ENCODE measurements around the gene HOXB9.
A peak's percentile ranks its signal among the peaks of the same experiment; 100 is the strongest.

The HOXB9 gene

DNA sequence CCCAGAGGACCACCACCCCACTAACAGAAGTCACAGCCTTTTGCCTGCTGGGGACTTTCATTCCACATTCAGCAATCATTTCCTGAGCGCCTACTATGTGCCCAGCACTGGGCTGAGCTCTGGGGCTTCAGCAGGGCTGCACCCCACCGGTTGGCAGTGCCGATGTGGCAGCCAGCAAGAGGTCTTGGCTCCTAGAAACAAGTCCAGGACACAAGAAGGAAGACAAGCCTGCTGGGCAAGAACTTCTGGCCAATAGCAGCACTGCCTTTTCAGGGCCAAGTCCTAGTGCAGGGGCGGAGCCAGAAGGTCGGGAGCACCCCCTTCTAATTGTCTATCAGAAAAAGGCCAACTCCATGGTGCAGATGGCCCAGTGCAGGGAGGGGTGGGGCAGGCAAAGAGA lies 13.0 kb upstream of the HOXB9 start:
- DNase-seq, result no peak

DNA sequence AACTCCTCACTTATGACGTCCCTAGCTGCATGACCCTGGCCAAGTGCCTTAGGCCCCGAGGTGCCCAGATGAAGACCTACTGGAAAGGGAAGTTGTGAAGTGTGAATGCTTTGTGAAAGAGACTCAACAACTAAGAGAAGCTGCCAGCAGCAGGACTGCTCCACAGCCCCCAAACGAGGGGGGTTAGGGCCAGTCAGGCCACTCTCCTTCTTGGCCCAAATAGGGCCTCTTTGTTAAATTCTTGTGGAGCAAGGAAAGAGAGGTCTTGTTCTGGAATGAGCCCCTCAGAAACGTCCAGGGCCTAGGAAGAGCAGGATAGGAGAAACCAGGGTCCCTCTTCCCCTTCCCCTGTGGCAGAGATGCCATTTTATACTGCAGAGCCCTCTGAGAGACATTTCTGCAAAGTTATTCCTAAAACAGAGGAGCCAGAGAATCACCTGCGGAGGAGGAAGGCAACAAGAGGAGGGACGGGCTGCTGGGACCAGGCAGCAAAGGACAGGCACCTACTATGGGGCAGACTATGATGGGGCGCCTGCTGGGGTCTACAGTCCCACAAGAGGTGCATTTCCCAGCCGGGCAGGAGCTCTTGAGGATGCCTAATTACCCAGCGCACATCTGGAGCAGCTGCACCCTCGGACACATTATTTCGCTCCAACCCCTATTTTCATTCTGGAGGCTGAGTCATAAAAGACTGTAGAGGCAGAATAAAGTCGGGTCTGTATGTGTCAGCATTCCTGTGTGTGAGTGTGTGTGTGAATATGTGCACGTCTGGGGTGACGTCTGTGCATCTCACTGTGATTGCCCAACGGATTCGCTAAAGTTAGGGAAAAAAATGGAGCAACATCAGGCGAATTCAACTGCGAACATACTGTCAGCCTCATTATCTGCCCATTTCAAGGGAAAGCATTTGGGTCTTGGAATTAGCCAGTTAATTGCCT lies 11.4 kb upstream of the HOXB9 start:
- no peak for DNase-seq

DNA sequence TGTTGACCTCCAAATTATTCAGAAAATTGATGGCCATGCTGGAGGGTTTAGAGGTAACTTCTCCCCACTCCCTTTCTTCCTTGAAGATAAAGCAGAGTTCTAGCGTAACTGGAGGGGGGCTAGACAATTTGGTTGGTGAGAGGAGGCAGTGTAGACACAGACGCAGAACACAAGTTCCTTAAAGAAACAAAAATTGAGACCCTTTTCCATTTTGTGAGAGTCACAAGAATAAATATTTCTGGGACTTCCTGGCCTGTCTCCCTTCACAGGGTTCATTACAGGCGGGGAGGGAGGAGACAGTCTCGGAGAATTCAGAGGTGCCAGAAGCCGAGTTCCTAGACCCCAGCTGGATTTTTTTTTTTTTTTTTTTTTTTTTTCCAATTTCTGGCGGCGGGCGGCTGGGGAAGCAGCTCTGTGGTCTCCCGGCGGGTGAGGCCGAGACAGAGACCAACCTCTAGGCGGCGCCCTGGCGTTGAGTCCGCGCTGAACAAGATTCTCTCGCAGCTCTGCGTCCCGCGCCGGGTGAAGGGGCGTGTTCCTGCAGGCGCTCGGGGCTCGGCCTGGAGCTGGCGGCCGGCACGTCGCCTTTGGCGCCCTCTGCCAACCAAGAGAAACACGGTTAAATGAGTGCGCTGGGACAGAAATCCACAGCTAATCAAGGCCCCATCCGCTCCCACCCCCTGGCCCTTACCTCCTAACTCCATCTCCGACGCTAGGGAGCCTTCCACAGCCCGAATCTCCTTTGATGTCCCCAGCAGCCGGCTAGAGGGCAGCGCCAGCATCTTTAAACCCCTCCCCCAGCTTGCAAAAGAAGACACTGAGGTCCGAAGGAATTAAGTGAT lies 10.2 kb upstream of the HOXB9 start:
- peak; percentile 88 for DNase-seq

DNA sequence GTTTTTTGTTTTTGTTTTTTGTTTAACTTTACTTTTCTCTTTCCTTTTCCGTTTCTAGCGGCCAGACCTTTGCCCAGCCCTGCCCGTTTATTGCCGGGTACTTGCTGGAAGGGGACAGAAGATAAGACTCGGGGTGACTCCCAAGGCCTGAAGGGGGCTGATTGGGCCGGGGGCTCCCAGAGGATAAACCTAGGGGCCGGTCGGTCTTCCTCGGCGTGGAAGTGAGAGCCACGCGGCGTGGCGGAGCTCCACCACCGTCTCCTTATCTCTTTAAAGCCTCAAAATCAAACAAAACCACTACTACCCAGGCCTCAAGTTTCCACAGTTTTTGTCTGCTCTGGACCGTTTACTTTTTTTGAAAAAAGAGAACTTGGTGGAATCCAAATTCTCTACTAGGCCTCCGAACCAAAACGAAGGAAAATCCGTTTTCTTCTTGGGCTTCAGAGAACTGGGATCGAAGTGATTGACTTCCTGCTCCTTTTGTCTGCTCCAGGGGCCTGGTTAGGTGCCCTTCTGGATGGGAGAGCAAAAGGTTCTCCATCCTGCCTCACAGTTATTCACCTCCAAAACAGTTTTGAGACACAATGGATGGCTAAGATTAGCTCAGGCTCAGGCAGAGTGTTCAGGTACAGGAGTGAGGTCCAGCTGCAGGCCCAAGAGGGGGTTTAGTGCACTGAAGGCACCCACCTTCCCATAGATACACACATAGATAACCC lies 8.5 kb upstream of the HOXB9 start:
- DNase-seq, result peak; percentile 57

DNA sequence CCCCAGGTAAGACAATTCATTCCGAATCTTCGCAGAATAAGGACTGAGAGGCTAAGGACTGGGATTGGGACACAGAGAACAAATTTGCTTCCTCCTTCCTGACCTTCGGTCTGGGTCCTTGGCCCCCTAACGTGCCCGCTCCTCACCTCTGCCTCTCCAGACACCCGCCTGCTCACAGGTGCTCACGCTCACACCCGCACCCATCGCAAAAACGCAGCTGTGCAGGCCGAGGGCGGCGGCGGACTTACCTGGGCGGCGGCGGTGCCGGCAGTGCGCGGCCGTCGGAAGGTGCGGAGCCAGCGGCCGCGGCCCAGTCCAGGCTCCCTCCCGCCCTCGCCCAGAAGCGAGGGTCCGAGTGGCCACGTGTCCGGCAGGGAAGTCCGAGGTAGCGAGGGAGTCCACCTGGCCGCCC lies 7.1 kb upstream of the HOXB9 start:
- peak; percentile 41 for DNase-seq

DNA sequence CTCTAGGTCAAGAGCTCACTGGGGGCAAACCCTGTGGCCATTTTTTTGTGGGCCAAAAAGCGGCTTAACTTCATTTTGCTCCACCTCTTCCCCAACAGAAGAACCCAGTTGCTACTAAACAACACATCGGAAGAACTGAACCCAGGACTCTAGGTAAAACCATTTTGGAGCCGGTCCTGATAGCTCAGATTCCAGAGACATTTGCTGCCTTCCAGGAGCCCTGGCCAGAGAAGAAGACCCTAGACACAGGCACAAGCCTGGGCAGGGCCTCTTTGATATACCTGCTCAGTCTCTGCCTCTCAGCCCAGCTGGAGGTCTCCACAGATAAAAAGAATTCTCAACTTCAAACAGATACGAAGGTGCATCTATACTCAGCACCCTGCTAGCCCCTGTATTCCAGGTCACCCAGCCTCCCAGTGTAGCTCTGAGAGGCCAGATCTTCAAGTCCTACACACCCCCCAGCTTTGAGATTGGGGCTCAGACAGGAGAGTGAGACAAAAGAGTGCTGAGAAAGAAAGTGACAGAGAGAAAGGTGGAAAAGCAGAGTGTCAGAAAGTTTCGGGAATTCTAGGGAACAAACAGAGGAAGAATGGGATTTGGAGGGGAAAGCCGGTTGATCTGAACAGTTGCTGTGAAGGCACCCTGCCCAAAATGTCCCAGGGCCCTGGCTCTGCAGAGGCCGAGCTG lies 6.6 kb upstream of the HOXB9 start:
- DNase-seq, result peak; percentile 37

DNA sequence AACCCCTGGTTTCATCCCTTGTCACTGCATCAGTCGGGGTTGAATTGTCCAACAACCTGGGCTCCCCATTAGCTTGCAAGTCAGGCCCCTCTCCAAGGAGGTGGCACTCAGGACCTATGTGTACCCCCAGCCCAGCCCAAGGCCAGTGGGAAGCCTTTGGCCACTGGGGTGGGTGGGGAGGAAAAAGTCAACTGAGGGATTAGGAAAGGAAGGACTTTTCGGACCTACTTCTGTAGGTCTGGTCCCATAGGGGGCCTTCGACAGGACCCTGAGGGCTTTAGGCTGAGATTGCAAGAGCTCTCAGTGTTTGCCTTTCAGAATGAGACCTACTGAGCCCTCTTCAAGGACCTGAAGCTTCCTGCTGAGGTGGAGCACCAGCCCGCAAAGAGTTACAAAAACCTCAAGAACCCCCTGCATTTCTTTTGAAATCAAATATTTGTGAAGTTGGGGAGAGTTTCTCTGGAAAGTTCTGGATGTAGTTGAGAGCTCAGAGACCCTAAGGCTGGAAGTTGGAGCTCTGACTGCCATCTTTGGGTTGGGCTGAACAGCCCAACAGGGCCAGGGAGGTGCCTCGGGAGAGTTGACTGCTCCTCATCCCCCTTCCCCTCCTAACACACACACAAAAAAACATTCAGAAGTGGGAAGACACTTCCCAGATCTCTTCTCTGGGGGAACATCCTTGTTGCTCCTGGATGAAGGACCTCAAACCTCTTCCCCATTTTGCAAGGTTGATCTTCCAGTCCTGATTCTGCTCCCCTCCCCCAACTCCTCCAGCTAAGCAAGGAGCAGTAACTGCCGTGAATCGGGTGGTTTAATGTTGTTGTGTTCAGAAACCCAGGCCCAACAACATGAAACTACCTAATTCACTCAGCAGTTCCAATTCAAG lies 5.8 kb upstream of the HOXB9 start:
- DNase-seq, result peak; percentile 39

DNA sequence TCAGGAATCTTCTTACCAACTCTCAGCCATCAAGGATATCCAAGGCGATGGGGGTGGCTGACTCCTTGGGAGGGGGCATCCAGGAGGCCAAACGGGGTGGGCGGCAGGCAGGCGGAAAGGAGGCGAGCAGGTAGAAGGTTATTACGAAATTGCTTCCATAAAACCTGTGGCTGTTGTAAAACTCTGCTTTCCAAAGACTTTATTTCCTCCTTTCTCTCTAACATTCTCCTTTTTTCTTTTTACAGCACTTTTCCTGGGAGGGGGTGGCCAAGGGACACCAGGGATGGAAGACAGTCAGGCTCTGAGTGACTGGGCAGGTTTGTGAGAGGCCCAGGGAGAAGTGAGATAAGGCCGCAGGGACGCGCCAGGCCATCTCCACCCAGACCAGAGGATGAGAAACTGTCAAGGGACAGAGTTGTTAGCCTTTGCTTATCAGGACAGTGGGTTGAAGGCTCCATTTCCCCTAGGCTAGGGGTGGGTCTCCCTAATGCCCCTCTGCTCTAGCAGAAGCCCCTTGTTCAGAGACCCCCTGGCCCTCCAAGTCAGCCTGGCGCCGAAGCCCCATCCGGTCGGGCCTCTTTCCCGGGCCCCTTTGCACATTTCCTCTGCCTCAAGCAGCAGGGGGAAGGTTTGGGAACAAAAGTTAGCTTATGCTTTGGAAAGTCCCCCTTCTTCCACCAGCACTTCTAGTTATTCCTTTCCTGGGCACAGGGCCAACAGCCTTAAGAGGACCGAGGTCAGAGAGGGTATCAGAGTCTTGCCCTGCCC lies 5.0 kb upstream of the HOXB9 start:
- no peak for DNase-seq

DNA sequence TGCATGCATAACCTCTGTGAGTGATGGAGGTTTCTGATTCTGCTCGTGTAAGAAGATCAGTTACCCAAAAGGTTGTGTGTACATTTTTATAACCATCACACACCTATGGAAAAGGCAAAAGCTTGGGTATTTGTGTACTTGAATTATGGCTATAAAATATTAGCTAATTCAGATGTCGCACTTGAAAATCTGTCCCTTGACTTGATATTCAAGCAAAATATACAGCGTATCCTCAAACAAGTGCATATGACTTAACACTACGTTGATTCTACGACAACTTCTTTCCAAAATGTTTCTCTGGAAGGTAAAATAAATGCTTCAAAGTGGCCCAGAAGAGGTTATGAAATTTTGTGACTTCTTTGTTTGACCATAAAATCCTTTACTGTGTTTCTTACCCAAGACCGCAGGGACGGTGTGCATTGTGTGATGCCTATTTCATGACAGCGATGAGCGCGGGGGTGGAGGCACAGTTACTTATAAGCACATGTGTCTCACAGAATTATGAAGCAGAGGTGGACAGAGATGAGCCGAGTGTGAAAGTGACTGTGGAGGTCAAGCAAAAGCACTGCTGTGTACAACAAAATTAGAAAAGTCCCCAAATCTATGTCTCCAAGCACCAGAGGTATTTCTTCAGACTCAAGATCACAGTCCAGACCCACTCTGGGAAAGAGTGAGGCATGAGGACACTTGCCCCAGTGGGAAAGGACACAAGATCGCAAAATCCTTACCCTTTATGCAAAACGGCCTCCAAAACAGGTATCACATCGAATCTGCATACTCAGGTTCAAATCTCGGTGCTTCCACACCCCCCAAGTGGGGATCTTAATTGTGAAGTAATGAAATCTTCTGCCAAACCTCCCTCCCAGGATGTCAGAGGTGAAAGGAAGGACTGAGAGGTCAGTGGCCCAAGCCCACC lies 4.1 kb upstream of the HOXB9 start:
- DNase-seq, result no peak

DNA sequence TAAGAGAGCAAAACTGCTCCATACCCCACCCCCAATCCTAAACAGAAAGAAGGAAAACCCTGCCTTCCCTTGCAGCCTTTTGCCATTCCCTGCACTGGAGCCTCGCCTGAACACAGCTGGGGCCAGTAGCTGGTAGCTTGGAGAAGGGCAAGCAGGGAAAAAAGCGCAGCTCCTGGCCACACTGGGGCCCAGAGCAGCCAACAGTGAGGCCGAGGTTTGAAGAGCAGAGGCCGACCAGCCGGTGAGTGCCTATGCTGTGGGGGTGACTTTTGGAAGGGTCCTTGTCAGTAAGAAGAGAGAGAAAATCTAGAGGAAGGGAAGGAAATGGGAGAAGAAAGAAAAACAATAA lies 3.2 kb upstream of the HOXB9 start:
- no peak for DNase-seq

DNA sequence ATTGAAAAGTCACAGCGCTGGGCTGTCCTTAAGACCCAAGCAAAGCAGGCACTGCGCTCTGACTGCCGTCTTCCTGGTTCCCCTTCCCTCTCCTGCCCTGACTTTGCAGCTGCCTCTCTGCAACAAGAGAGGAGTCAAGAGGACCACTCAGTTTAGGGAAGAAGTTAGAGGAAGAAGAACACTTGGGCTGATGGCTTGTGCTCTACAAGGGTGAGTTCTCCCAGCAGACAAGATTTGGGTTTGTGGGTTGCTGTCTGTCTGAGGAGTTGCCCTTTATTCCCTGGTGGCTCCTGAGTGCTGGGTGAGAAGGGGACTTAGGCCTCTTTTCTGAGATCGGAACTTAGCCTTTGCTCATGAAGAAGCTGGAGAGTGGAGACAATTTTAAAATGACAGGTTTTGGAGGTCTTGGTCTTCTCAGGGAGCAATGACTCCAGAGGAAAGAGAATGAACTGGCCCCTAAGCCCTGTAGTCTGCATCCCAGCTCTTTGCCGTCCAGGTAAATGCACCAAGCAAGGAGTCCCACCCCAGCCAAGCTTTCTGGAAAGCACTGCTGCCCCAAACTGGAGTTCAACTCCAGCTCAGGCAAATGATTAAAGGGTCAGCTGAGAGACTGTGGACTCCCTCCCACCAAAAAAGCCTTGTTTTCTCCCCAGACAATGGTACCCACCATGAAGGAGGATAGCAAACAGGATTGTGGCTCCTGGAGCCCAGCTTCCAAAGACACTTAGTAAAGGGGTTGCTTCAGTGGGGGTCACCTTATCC lies 2.7 kb upstream of the HOXB9 start:
- no peak for DNase-seq

DNA sequence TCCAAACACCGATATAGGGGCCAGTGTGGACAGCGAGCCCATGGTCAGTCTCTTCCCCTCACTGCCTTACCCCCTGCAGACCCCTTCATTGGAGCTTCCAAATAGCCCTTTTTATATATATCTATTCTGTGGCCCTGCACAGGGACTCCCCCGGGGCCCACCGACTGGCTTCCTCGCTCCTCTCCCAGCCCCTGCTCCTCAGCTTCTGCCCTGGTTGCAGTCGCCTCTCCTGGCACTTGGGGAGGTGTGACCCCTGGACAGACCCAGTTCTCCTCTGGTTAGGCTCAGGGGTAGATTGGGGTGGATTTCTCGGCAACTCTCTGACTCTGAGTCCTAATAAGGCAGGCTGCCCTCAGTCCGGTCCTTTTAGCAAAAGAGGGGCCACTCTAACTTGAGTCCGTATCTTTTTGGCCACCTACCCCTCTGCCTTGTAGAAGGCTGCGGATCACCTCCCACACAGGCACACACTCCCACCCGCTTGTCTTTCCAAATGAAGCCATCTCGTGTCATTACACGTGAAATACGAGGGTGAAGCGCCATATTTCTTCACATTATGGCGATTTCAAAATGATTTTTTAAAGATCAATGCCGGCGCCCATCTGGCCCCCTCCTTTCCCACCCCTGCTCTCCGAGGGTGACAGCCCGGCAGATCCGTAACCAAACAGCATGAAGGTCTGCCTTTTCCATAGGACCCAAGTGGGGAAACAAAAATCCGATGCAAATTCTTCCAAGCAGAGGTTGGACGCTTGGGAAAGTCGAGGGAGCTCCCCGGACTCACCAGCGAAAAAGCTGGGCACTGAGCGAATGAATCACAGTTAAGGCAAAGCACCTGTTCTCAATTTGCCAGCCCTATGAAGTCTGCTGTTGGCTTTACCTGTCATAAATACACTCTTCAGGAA lies 1.7 kb upstream of the HOXB9 start:
- no peak for DNase-seq

DNA sequence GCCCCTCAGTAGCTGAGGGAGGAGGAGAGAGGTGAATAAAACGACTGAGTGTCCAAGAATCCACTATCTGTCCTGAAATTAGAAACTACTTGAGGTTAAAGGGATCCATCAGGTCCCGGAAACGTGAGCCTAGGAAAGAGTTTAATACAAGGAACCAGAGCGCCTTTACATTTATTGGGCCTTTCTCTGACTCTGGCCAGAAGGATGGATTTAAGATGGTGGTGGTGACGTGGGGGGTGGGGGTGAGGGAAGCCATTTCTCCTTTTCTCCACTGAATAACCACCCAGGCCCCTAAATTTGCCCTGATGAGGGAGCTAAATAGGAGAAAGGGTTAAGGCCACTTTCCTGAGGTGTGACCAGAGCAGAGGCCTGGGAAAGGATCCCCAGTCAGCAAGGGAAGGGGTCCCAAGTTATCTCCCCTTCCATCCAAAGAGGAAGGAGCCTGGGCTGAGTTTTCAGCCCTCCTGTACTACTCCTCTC lies 1.0 kb upstream of the HOXB9 start:
- no peak for DNase-seq

DNA sequence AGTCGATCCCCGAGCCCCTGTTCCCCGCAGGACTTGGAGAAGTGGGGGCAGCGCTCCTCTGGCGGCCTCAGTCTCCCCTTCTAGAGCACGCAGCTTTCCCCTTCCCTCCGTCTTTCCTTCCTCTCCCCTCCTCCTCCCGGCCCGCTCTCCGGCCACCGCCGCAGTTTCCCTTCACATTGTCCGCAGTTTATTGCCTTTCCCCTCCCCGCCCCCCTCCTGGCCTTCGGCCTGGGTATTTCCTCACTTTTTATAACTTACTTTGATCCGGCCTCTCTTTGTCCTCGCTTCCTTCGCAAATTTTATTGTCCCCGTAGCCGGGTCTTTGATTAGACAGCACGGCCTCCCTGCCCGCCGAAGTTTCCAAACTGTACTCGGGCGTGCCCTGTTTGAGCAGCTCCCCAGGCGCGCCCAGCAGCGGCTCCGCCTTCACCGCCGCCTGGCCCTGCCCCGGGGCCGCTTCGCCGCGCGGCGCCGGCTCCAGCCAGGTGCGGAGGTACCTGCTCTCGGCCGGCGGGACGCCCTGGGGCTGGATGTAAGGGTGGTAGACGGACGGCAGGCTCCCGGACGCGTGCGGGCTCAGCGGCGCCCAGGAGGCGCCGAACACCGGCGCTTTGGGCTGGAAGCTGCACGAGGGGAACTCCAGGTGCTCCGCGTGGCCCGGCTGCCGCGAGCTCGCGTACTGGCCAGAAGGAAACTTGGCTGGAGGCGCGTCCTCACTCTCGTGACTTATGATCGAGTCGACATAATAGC lies 488 bp downstream of the HOXB9 start:
- DNase-seq, result peak; percentile 78

DNA sequence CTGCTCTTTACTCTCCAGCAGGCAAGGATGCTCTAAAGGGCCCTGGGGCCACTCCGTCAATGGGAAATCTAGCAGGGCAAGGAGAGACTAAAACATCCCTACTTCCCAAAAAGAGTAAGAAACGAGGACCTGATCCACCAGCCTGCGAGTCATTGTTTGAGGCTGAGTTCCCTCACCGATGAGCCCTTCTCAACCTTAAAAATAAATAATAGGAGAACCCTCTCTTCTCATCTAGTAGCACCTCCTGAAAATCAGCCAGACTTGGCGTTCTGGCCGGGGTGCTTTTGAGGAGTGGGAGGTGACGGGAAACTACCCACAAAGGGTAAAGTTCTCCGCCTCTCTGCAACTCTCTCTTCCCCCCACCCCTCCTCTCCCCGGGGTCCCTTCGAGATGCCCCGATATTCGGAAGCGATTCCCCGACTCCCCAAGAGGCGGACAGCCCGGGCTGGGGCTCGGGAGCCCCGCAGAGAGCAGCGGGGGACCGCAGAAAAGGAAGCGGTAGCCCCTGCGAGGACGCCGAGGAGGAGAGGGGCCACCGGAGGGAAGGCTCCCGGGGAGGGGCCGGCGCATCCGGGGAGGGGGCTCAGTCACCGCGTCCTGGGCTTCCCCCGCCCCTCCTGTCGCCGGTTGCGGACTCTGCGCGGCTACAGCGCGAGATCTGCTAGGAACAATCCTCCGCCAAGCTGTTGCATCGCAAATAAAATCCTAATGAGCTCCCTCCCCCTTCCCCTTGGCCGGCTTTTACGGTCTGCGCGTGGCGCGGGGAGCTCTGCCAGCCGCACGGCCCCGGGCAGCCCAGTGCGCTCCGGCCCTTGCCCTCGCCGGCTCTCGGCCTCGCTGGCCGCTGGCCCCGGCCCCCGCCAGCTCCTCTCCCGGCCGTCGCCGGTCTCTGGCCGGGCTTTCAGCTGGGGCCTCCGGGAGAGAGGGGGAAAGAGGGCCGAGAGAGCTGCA lies 1.3 kb downstream of the HOXB9 start:
- peak; percentile 71 for DNase-seq

DNA sequence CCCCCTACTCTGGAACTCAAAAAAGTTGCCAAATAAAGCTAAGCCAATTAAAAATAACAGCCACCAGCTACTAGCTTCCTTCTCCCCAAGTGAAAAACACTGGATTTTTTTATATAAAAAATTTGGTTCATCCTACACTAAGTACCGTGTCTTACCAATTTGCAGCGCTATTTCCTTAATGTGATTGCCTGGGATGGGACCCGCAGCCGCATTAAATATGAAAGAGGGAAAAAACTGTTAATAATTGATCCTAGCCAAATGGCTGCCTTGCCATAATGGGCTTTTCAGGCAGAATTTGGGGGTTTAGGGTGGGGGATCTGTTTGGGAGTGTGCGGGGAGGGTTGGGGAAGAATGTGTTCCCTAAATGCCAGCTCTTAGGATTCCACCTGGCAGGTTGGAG lies 2.0 kb downstream of the HOXB9 start:
- no peak for DNase-seq

Measured in activated effector memory CD4-positive, alpha-beta T cell treated with anti-CD3 and anti-CD28 coated beads, Interleukin-2, amount 50 U/mL, for 16 hours (primary cell).